Measurements from ENCODE around the gene DAAM2.

Gene DAAM2

DNA sequence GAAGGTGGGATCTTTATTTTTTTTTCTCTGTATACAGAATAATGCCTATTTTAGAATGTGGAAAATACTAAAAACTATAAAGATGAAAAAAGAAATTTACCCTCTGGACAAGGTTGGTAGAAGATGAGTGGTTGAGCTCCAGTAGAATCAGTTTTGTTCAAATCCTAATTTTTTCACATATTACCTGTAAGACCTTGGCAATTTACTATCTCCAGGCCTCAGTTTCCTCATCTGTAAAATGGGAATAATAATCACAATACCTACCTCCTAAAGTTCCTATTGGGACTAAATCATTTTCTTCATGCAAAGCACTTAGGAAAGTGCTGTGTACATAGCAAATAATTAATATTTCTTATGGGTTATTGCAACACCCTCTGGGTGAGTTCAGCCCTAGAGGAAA, 28.4 kb downstream of the DAAM2 start:
- no peak for DNase-seq

DNA sequence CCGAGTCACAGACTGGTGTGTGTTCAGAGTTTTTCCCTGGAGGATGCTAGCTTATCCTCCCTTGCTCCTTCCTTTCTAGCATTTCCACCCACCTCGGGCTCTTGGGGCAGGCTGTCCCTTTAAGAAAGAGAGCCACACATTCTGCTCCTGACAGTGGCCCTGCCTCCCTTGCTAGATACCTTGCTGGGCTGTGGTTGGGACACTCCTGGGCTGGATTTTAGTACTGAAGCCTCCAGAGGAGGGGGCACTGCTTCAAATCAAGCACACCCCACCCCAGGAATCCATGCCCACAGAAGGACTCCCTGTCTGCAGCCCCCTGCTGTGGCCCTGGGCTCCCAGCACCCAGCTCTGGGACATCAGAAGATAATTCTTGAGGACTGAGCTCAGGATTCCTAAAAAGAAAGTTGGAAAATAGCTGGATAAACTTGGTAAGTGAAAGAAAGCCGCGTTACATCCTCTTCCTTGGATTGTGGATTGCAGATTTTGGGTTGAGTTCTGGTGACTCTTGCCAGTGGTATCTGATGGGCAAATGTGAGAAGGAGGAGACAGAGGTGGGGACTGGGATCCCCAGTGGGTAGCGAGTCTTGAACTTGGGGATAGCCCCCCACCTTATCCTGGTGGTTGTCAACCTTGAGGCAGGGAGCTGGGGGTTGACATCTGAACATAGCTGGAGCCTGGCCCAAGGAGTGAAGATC, 29.0 kb downstream of the DAAM2 start:
- DNase-seq, result no peak

DNA sequence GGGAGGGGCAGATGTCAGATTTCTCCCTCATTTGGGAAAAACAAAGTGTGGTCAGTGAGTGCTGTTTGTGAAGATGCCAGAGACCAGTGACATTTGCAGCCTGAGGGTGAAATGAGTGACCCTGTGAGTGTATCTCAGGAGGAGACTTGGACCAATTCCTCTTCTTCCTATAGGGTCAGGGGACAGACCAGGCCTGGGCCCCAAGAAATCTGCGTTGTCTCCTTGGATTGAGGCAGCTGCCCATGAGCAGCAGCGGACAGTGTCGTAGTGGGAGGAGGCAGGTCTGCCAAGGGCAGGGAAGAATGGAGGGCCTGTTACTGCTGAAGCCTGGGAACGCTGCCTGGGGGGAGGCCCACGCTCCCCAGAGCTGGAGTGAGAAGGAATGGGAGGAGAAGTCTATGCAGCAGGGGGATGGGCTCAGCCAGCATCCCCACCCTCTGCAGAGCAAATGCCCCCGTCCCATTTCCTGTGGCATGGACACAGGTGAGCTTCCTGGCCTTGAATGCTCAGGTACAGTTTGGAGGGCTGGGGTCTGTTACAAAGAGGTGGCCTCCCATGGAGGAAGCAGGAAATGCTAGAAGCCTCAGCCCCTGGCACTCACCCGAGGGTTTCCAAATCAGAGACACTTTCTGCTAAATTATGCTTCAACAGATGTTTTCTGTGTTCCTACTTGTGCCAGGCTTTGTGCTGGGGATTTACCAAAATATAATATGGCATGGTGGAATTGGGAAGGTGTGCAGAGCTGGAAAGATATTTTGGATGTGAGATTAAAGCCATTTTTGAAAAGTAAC, 29.8 kb downstream of the DAAM2 start:
- DNase-seq, result no peak

DNA sequence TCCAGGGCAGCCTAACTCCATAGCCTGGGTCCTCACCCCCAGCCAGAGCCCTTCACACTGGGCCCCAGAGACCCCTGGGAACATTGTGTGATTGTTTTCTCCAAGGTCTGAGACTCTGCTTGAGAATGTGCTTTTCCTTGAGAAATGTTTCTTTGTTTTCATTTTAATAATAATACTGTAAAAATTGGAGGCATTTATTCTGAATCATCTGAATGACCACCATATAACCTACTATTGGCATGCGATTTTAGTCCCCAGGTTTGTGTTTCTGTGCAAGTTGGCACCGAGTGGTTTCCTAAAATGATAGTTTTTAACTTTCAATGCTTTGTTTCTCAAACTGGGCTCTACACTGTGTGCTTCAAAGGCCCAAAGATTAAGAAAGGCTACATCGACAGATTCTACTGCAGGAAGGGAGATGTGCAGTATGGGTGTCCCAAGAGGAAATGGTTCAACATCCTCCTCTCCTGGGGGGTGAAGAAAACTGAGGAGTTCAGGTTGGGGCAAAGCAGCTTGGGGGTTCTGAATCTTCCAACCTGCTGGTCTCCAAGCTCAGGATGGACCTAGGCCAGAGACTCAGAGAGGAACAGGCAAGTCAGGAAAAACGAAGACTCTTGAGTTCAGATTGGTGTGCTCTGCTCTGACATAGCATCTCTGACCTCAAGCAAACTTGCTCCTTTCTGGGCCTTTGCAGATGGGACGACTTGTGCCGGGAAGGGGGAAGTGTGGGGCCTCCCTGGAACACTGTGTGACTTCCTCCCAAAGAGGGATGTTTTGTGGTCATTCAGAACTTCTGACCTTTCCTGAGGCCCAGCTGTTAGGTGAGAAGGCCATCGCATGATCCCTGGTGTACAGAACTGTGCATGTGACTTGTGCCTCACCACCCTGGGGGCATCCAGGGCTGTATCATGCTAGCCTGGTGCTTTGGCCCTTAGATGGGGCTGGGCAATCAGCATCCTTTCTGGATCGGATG, 31.0 kb downstream of the DAAM2 start:
- no peak for DNase-seq

DNA sequence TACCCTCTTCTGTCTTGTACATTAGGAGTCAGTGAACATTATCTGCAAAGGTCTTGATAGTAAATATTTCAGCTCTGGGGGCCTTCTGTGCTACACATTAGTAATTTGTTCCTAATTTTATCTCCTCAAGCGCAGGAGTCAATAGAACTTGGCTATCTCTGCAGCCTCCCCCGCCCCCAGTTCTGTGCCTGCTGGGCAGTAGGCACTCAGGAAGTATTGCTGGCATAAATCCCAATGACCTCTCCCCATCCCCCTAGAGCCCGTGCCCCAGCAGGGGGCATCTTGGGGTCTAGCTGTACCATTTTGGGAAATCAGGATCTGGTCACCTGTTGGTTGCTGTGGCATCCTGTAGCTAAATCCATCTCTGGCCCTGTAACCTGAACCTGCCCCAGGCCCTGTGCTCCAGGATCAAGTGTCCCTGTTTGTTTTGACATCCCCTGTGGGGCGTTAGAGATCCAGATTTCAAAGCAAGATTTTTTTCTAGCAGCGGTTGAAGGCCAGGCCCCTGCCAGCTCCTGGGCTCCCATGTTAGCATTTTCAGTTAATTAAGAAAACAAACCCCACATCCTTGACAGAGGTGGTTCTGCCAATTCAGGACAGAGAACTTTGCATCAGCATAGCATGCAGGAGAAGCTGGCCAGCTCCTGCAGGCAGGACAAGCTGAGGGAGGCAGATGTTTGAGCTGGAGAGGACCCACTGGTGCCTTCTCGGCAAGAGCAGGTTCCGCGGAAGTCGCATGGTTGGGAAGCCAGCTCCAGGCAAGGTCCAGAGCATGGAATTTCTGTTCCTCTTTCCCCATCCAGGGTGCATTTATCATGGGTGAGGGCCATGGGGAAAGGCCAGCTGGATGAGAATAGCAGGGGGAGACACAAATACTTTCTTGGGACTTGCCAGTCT, 32.1 kb downstream of the DAAM2 start:
- DNase-seq, result peak; percentile 47

DNA sequence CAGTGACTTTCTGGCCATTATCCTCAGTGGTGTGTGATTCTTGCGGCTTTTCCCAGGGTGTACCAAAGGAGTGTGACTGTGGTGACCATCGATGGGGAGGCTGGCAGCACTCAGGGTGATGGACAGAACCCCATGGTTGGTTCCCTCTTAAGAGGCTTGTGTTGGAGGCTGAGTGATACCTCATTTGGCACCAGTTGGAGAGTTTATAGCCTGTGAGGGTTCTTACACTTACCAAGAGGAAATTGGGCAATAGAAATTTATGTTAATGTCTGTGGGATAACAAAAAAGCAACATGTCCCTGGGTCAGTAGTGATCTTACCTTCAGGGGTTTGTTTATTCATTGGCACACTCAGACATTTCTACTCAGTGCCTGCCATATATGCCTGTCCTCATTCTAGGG, 37.2 kb downstream of the DAAM2 start:
- DNase-seq, result no peak

DNA sequence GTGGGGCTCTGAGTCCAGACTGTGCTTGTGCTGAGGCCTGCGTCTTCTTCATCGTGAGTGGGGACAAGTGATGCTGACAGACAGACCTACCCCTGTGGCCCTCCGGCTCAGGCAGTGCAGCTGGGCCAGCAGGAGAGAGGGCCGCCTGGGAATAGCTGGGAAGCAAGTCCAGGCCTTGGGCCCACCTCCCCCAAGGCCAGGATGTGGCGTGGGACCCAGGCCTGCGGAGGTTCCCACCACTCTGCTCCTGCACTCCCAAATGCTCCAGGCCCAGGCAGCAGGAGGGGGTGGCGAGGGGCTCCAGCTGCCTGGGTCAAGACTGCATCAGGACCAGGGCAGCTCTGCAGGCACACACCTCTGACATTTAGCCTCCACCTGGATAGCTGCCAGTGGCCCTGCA, 38.3 kb downstream of the DAAM2 start:
- DNase-seq, result no peak

DNA sequence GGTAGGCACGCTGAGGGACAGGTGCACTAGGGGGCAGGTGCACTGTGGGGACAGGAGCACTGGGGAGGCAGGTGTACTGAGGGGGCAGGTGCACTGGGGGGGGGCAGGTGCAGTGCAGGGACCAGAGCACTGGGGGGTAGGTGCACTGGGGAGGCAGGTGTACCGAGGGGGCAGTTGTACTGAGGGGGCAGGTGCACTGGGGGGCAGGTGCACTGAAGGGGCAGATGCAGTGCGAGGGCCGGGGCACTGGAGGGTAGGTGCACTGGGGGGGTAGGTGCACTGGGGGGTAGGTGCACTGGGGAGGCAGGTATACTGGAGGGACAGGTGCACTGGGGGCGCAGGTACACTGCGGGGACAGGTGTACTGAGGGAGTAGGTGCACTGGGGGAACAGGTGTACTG, 39.5 kb downstream of the DAAM2 start:
- DNase-seq, result no peak

DNA sequence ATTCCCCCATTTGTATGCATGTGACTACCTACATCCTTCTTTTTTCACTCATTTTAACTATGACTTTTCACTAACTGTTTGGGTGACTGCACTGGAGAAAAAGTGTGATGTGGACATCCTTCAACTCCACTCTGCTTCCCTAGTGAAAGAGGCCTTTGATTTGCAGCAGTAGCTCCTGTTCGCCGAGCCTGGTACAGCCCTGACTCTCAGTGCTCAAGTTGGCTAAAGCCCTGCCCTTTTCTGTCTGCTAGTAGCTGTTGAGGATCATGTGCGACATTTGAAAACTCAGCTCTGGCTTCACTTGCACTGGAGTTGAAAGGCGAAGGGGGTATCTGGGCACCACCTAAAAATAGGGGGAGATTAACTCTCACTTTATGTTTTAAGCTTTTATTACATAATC, 42.1 kb downstream of the DAAM2 start:
- DNase-seq, result no peak

DNA sequence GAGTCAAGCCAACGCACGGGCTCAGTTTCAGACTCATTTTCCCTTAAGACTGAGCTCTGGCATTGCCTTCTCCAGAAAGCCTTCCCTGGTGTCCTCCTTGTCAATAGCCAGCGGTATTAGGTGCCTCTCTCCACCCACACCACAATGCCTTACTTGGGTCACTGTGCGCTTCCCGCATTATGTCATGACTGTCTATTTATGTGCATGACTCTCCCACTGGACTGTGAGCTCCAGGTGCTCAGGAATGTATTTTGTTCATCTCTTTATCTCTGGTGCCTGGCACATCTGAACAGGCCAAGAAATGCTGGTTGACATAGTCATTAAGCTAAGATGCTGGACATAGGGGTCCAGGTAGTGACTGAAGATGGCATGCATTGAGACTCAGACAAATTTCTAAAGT, 42.7 kb downstream of the DAAM2 start:
- no peak for DNase-seq

DNA sequence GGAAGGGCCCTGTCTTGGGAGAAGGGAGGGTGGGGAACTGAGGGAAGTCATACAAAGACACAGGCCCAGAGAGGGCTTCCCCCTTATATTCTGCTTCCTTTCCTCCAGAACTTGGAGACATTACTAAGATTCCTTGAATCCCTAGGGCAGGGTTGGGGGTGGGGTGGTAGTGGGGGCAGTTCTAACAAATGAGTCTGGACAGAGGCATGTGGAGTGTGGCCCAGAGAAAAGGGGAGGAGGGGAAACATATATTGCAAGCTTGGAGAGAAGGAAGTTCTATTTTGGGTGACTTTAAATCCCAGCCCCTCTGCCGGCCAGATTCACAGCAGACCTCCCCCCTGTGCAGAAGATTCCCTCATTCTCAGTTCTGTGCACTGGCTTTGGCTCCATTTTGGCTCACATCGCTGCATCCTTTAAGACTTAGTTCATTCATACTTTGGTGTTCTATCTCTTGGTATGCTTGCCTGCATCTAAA, 43.7 kb downstream of the DAAM2 start:
- no peak for DNase-seq

DNA sequence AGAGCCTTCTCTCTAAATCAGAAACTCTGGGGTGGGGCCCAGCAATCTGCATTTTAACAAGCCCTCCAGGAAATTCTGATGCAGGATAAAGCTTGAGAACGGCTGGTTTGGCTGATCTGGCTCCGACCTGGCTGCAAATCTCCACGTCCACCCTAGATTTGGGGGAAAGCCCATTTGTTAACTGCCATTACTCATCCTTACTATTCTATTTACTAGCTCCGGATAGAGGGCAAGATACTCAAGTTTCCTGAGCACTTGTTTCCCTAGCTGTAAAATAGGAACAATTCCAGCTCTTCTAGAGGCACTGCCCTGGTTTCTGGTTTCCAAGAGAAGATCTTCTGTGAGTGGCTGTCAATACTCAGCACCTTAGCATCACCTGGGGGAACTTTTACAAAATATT, 44.4 kb downstream of the DAAM2 start:
- DNase-seq, result no peak

DNA sequence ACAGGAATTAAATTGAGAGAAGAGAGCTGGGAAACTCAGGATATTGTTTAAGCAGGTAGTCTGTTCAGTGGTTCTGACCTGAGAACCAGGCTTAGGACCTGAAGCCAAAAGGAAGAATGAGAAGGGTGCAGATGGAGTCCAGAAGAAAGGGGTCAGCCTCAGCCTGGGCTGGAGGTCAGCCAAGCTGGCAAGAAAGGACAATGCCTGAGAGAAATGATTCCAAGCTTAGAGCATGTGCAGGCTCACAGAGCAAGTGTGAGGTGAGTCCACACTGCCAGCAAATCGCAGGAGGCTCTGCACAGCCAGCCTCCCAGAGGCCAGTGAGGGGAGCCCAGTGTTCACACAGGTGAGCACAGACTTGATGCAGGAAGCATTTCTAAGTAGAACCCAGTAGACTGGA, 47.3 kb downstream of the DAAM2 start:
- no peak for DNase-seq

DNA sequence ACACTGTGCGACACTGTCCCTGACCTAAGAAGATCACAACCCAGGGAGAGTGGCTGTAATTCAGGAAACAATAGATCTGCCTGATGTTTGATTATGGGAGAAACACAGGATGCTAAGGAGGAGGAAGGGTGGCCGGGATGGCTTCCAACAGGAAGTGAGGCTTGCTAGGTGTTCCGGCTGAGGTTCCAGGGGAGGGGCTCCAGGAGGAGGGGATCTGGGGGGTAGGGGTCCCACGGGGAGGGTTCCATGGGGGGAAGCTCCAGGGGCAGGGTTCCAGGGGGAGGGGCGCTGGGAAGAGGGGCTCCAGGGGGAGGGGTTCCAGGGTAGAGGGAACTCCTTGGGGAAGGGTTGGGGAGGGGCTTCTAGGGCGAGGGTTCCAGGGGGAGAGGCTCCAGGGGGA, 48.6 kb downstream of the DAAM2 start:
- DNase-seq, result peak; percentile 70

DNA sequence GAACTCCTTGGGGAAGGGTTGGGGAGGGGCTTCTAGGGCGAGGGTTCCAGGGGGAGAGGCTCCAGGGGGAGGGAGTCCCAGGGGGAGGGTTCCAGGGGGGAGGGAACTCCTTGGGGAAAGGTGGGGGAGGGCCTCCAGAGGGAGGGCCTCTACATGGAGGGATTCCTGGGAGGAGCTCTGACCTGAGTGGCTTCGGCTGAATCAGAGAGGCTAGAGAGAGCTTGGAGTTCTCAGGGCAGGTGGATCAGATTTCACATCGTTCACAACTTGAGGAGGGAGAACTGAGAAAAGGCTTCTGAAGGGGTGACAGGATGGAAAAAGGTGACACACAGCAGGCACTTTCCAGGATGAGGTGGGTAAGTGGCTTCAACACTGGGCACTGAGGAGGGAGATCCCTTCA, 49.1 kb downstream of the DAAM2 start:
- peak; percentile 46 for DNase-seq

DNA sequence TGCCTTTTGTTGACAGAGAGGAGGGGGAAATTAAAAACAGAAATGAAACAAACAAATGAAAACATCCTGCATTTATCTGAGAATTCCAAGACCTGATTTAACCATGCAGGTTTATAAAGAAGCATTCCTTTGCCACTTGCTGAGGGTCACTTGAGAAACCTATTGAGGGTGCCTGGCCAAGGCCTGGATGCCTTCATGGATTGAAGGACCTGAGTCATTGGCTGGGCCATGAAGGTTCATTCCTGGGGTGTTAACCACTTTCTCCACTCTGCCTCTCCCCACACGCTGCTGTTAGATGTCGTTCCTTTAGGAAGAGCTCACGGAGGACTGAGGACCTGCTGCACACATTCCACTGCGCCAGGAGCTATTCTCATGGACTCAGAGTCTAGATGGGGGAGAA, 49.7 kb downstream of the DAAM2 start:
- DNase-seq, result no peak

DNA sequence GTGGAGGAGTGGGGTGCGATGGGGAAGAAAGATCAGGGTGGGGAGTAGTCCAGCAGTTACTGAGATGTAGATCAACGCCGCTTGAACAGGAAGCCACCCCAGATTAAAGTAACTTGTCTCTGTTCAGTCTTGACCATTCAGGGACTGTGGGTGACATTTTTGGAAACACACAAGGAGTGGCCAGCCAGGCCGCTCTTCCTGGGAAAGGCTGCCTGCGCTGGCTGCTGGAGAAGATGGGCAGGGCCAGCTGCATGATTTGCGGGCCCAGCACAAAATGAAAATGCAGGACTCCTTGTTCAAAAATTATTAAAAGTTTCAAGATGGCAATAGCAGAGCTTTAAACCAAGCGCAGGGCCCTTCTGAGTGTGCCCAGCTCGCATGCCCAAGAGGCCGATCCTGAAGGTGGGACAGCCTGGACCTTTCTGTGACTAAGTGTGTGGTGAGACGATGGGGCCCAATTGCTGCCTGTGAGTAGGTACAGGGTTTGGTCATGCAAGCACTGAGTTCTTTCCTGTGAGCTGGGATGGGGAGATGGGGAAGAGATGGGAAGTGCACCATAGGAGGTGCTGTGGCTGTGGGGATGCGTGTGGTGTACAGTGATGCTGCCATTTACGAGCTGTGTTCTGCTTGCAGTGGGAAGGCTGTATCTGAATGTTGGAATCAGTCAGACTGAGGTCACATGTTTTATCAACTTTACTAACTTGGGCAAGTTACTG, 51.3 kb downstream of the DAAM2 start:
- no peak for DNase-seq

DNA sequence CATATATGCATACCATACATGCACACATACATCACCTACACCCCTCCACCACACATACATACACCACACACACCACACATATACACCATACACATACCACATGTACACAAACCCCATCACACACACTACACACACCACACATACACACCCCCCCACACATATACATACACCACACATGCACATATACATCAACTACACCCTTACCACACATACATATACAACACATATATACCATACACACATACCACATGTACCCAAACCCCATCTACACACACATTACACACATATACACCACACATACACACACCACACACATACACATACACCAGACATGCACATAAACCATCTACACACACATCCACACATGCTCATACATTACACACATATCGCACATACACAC, 52.7 kb downstream of the DAAM2 start:
- DNase-seq, result no peak

DNA sequence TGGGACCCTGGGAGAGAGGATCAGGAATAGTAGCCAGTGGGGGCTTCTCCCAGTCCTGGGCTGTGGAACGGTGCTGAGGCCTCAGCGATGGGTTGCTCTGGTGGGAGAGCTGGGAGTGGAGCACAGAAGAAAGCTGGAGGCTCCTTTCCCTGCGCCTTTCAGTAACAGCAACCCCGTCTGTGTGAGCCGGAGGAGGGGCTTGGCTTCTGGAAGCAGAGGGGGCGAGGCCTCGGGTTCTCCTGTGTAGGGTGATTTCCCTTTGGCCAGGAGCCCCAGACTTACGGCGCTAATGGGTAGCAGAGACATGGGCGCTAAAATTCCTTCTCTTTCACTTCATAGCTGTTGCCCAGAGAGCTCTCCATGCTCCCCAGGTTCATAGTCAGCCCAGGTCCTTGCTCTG, 55.0 kb downstream of the DAAM2 start:
- no peak for DNase-seq

DNA sequence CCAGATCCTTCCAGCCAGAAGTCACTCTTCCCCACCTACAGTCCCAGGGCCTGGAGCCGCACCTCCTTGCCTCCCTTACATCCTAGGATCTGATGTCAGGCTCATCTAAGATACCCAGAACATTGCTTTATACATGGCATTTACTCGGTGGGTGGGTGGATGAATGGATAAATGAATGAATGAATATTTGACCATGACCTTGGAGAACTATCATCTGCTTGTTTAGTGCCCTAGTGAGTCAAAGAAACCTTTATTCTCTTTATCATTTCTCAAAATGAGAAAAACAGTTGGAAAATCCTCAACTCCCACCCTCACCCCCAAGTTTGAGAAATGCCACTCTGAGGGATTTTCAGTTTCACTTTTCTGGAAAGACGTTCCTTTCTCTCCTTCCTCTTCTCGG, 56.0 kb downstream of the DAAM2 start:
- no peak for DNase-seq

DNA sequence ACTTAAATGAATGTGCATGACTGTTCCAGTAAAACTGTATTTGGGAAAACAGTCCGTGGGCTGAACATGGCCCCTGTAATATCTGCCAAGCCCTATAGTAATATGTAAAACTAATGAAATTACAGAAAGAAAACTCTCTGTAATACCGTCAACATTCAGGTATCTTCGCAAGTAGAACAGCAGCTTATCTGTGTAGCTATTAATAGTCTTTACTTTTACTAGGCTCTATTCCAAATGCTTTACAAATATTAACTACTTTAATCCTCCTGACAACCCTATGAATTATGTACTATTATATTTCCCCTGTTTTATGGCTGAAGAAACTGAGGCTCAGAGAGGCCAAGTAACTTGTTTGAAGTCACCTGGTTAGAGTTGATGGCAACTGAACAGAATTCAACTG, 57.1 kb downstream of the DAAM2 start:
- no peak for DNase-seq

DNA sequence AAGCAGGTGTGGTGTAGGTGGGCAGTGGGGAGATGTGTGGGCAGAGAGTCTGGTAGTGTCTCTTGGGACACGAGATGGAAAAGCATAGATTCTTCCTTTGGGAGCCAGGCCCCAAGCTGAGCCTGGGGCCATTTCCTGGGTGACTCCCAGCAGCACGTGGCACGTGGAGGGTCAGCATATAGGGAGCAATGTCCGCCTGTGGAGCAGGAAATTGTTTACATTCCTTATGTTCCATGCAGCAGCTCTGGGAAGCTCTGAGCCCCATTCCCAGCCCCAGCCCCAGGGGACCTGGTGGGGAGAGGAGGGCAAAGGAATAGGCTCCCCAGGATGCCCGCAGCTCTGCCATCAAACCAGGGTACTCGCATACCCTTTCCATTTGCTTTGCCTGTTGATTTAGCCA, 57.6 kb downstream of the DAAM2 start:
- no peak for DNase-seq

Measured in DMS153 (cell line).